H1 (cell line): ENCODE results near the gene USP10. TPM values are rescaled to one million over a fixed set of nuclear protein-coding genes. Genes with fewer than 3 reads are reported as not detected.

ENCODE experiments used
- CTCF ChIA-PET: fragments of 300-600 bp; sonication (Branson Sonifier 250); formaldehyde crosslinking; loops from one replicate; lab custom pipeline; 2021; ENCODE audit not compliant: partially characterized antibody; lab: Charles Lee
- POLR2A ChIA-PET: fragments of 300-600 bp; sonication (Branson Sonifier 250); formaldehyde crosslinking; loops from one replicate; lab custom pipeline; 2021; ENCODE audit warnings: inconsistent platforms; ENCODE audit not compliant: partially characterized antibody; lab: Charles Lee
- DNase-seq, 2 experiments: peaks; one replicate each; pipeline versions ENCODE4 v3.0.0 to v3.0.0-alpha.2; 2010 to 2022; ENCODE audit warnings: low spot score in 2 of 2, low read depth in 1 of 2, mixed read lengths in 1 of 2
- FAIRE-seq: peaks from 2 replicates; lab custom pipeline; 2011; peaks lifted over from hg19 to GRCh38; lab: Jason Lieb, UNC
- H2AFZ ChIP-seq: 2 replicates; pipeline ENCODE4 v1.8.1; 2012; ENCODE audit warnings: low read length, inconsistent platforms
- H2AK5ac ChIP-seq: 2 replicates; pipeline ENCODE4 v1.6.1; 2013; ENCODE audit warnings: low read depth, low read length
- H2BK120ac ChIP-seq: replicated peaks from 2 replicates; pipeline ENCODE3; 2013; ENCODE audit warnings: low read depth, low read length, inconsistent platforms
- H2BK12ac ChIP-seq: 2 replicates; pipeline ENCODE4 v1.6.1; 2013; ENCODE audit warnings: low read depth, low read length
- H2BK15ac ChIP-seq: 2 replicates; pipeline ENCODE4 v1.6.1; 2013; ENCODE audit warnings: low read length
- H2BK20ac ChIP-seq: 2 replicates; pipeline ENCODE4 v1.6.1; 2013; ENCODE audit warnings: low read length
- H2BK5ac ChIP-seq: 2 replicates; pipeline ENCODE4 v1.6.1; 2013; ENCODE audit warnings: low read depth, low read length
- H3K14ac ChIP-seq: 2 replicates; pipeline ENCODE4 v1.6.1; 2013; ENCODE audit warnings: inconsistent platforms; ENCODE audit not compliant: insufficient read length
- H3K18ac ChIP-seq: 2 replicates; pipeline ENCODE4 v1.6.1; 2013; ENCODE audit warnings: low read length; ENCODE audit errors: extremely low read depth
- H3K23ac ChIP-seq: 2 replicates; pipeline ENCODE4 v1.6.1; 2013; ENCODE audit warnings: inconsistent platforms; ENCODE audit not compliant: insufficient read length
- H3K23me2 ChIP-seq: 2 replicates; pipeline ENCODE4 v1.6.1; 2013; ENCODE audit warnings: low read depth, low read length
- H3K27ac ChIP-seq: 2 replicates; pipeline ENCODE4 v1.6.1; 2011; ENCODE audit warnings: low read depth, low read length, inconsistent platforms
- H3K27me3 ChIP-seq, 4 experiments: replicated peaks in 1 of 4; 1 replicate in 1 of 4; 2 replicates in 3 of 4; pipeline versions ENCODE4 v1.6.1 to v1.8.1; 2011 to 2013; ENCODE audit warnings: low read length in 3 of 4, mild to moderate bottlenecking in 3 of 4, inconsistent platforms in 2 of 4, mixed read lengths in 2 of 4, moderate library complexity in 1 of 4; ENCODE audit not compliant: control insufficient read depth in 3 of 4, insufficient read depth in 3 of 4; ENCODE audit errors: extremely low read depth in 1 of 4
- H3K36me3 ChIP-seq, 4 experiments: 2 replicates each; pipeline versions ENCODE4 v1.6.1 to v1.8.1; 2011 to 2013; ENCODE audit warnings: mild to moderate bottlenecking in 4 of 4, low read length in 3 of 4, moderate library complexity in 2 of 4, control low read depth in 1 of 4, inconsistent platforms in 1 of 4; ENCODE audit not compliant: insufficient read depth in 4 of 4, control insufficient read depth in 2 of 4
- H3K4ac ChIP-seq: replicated peaks from 2 replicates; pipeline ENCODE3; 2013; ENCODE audit warnings: low read length, low read depth, mixed read lengths, inconsistent platforms; ENCODE audit not compliant: insufficient read length
- H3K4me1 ChIP-seq, 4 experiments: replicated peaks in 1 of 4; 1 replicate in 1 of 4; 2 replicates in 3 of 4; pipeline versions ENCODE4 v1.6.1 to v1.8.1; 2011 to 2013; ENCODE audit warnings: low read length in 3 of 4, inconsistent platforms in 2 of 4, mixed read lengths in 1 of 4; ENCODE audit not compliant: insufficient read depth in 4 of 4, control insufficient read depth in 3 of 4
- H3K4me2 ChIP-seq, 2 experiments: 2 replicates each; pipeline versions ENCODE4 v1.6.1 to v1.8.1; 2011 to 2013; ENCODE audit warnings: low read depth in 2 of 2, low read length in 2 of 2, control low read depth in 1 of 2, inconsistent platforms in 1 of 2, mild to moderate bottlenecking in 1 of 2; ENCODE audit not compliant: insufficient read depth in 1 of 2
- H3K4me3 ChIP-seq, 4 experiments: fragments of 200-600, 300-600 bp in 1 of 4; sonication (generic), shearing (Covaris generic), sonication (Bioruptor Twin) in 1 of 4; 2 replicates each; pipeline versions ENCODE4 v1.5.1 to v1.8.1; 2011 to 2016; ENCODE audit warnings: low read length in 4 of 4, low read depth in 3 of 4, control low read depth in 2 of 4, inconsistent platforms in 2 of 4, mild to moderate bottlenecking in 2 of 4, mixed read lengths in 1 of 4, moderate library complexity in 1 of 4; ENCODE audit not compliant: insufficient read depth in 2 of 4; ENCODE audit errors: extremely low read depth in 1 of 4
- H3K56ac ChIP-seq: replicated peaks from 2 replicates; pipeline ENCODE3; 2013; ENCODE audit warnings: low read depth, mild to moderate bottlenecking, mixed read lengths, low read length, inconsistent platforms; ENCODE audit not compliant: insufficient read length
- H3K79me1 ChIP-seq: 2 replicates; pipeline ENCODE4 v1.6.1; 2013; ENCODE audit warnings: low read depth, low read length, control low read depth
- H3K79me2 ChIP-seq, 2 experiments: 2 replicates each; pipeline versions ENCODE4 v1.6.1 to v1.8.1; 2012 to 2013; ENCODE audit warnings: low read length in 2 of 2, mild to moderate bottlenecking in 2 of 2, inconsistent platforms in 1 of 2; ENCODE audit not compliant: insufficient read depth in 2 of 2, control insufficient read depth in 1 of 2
- H3K9ac ChIP-seq, 4 experiments: replicated peaks in 1 of 4; 1 replicate in 1 of 4; 2 replicates in 3 of 4; pipeline versions ENCODE4 v1.6.1 to v1.8.1; 2011 to 2013; ENCODE audit warnings: low read depth in 3 of 4, low read length in 3 of 4, control low read depth in 2 of 4, mild to moderate bottlenecking in 2 of 4, moderate library complexity in 2 of 4, inconsistent platforms in 1 of 4; ENCODE audit errors: extremely low read depth in 1 of 4
- H3K9me3 ChIP-seq, 2 experiments: 2 replicates each; pipeline versions ENCODE4 v1.6.1 to v1.8.1; 2012 to 2013; ENCODE audit warnings: mild to moderate bottlenecking in 2 of 2, moderate library complexity in 2 of 2, control low read depth in 1 of 2, inconsistent platforms in 1 of 2, low read depth in 1 of 2, low read length in 1 of 2, mixed read lengths in 1 of 2; ENCODE audit not compliant: insufficient read depth in 2 of 2
- H4K20me1 ChIP-seq, 2 experiments: replicated peaks in 1 of 2; 2 replicates each; pipeline versions ENCODE3 to v1.8.1; 2011 to 2013; ENCODE audit warnings: inconsistent platforms in 2 of 2, low read length in 2 of 2, mild to moderate bottlenecking in 1 of 2; ENCODE audit not compliant: insufficient read depth in 2 of 2, control insufficient read depth in 1 of 2
- H4K5ac ChIP-seq: 2 replicates; pipeline ENCODE4 v1.6.1; 2013; ENCODE audit warnings: low read length, low read depth, mixed read lengths, inconsistent platforms; ENCODE audit not compliant: insufficient read length
- H4K8ac ChIP-seq: 2 replicates; pipeline ENCODE4 v1.8.0; 2013; ENCODE audit warnings: mild to moderate bottlenecking, moderate library complexity, low read length, inconsistent platforms; ENCODE audit not compliant: insufficient read depth; ENCODE audit errors: extremely low read depth
- H4K91ac ChIP-seq: replicated peaks from 2 replicates; pipeline ENCODE3; 2013; ENCODE audit warnings: low read length, mixed read lengths, inconsistent platforms; ENCODE audit not compliant: insufficient read length
- CTCF ChIP-seq, 3 experiments: IDR thresholded peaks; 1 replicate in 2 of 3; 2 replicates in 1 of 3; pipeline versions ENCODE4 v1.5.1 to v1.6.1; 2011; ENCODE audit warnings: low read length in 3 of 3, mild to moderate bottlenecking in 3 of 3, inconsistent platforms in 2 of 3, low read depth in 1 of 3, moderate library complexity in 1 of 3; ENCODE audit not compliant: insufficient read depth in 1 of 3; ENCODE audit errors: control extremely low read depth in 1 of 3
- EP300 ChIP-seq, 2 experiments: IDR thresholded peaks; 1 replicate in 1 of 2; 2 replicates in 1 of 2; pipeline ENCODE4 v1.6.1; 2011 to 2012; ENCODE audit warnings: low read depth in 2 of 2, low read length in 2 of 2, mild to moderate bottlenecking in 2 of 2, borderline replicate concordance in 1 of 2, inconsistent platforms in 1 of 2, moderate library complexity in 1 of 2
- GTF2F1 ChIP-seq: IDR thresholded peaks from 2 replicates; pipeline ENCODE4 v1.6.1; 2012; ENCODE audit warnings: low read depth, low read length, improper control_type of control experiment, borderline replicate concordance
- JUN ChIP-seq: IDR thresholded peaks from 2 replicates; pipeline ENCODE4 v1.6.1; 2011; ENCODE audit warnings: low read depth, mild to moderate bottlenecking, improper control_type of control experiment, low read length
- KDM1A ChIP-seq: fragments of 200-600, 300-600 bp; sonication (generic); IDR thresholded peaks from 2 replicates; pipeline ENCODE4 v1.7.1; 2016; ENCODE audit warnings: mild to moderate bottlenecking, low read length, borderline replicate concordance
- KDM4A ChIP-seq: IDR thresholded peaks from one replicate; pipeline ENCODE4 v1.7.1; 2012; ENCODE audit warnings: low read depth, mild to moderate bottlenecking, moderate library complexity, low read length, inconsistent platforms; ENCODE audit not compliant: severe bottlenecking
- MAFK ChIP-seq: IDR thresholded peaks from 2 replicates; pipeline ENCODE4 v1.6.1; 2012; ENCODE audit warnings: low read depth, mild to moderate bottlenecking, improper control_type of control experiment, low read length
- RBBP5 ChIP-seq: IDR thresholded peaks from 2 replicates; pipeline ENCODE4 v1.7.1; 2012; ENCODE audit warnings: low read depth, mild to moderate bottlenecking, inconsistent platforms, low read length, moderate library complexity, borderline replicate concordance
- SUZ12 ChIP-seq: fragments of 200-600 bp; sonication (generic); IDR thresholded peaks from 2 replicates; pipeline ENCODE4 v1.6.1; 2012; ENCODE audit warnings: mild to moderate bottlenecking, inconsistent platforms, low read length, moderate library complexity, mixed read lengths
- TAF1 ChIP-seq: IDR thresholded peaks from 2 replicates; pipeline ENCODE4 v1.6.1; 2011; ENCODE audit warnings: mild to moderate bottlenecking, low read depth, low read length
- ZNF274 ChIP-seq: IDR thresholded peaks from 2 replicates; pipeline ENCODE4 v1.7.0; 2012; ENCODE audit warnings: low read length, borderline replicate concordance; ENCODE audit errors: extremely low read depth
- WGBS, 2 experiments: shearing (Covaris generic) in 1 of 2; methylation state at CpG; one replicate each; pipeline versions ENCODE4 v1.1.6 to v1.1.7; 2013 to 2015; ENCODE audit warnings: low lambda C conversion rate in 2 of 2, mixed read lengths in 2 of 2, inconsistent platforms in 1 of 2, low coverage in 1 of 2, missing lambda C conversion rate in 1 of 2; ENCODE audit not compliant: insufficient replicate concordance in 2 of 2, insufficient coverage in 1 of 2, insufficient read length in 1 of 2; ENCODE audit errors: extremely low coverage in 1 of 2, missing lambda C conversion rate in 1 of 2; 5-methylcytosine and 5-hydroxymethylcytosine counted together
- polyA plus RNA-seq, 7 experiments: library from polyadenylated mRNA; depleted of rRNA in 3 of 7; stranded (reverse) in 5 of 7; unstranded in 2 of 7; fragments of >200 nt in 5 of 7; fragments of 200-250 nt in 2 of 7; gene quantifications; 1 replicate in 5 of 7; 2 replicates in 1 of 7; 4 replicates in 1 of 7; pipeline versions ENCODE4 v1.2.1 to v1.2.3, GENCODE V29; 2011 to 2013; ENCODE audit warnings: missing spikeins in 2 of 7, mixed read lengths in 2 of 7
- total RNA-seq: library from RNA; stranded (reverse); fragmentation: NEBNext Ultra II Directional; extraction: Animal tissue kit (Norgen Biotek cat#: 25700); gene quantifications from 2 replicates; pipeline ENCODE4 v1.2.1, GENCODE V29; 2021

USP10 gene
- total and polyA plus RNA-seq, 2 of the 8 experiments (the other 6 are each of a cell fraction or from before 2014, with no cell fraction given), result 171 to 195 TPM

GRCh38 chr16:84687715-84688114, 12.1 kb upstream of the USP10 start:
- no peak overlapping the region for H4K91ac ChIP-seq
- no peaks in the 10 kb centered on the region for H3K9me3 ChIP-seq
- H4K8ac ChIP-seq, result no peak overlapping the region
- H2BK120ac ChIP-seq, result no peak overlapping the region
- no peaks in the 10 kb centered on the region for H3K79me2 ChIP-seq
- no peaks in the 10 kb centered on the region for H3K23me2 ChIP-seq
- H3K14ac ChIP-seq, result no peak overlapping the region
- no peak overlapping the region for H4K5ac ChIP-seq
- no peaks in the 10 kb centered on the region for H3K36me3 ChIP-seq
- H3K79me1 ChIP-seq, result no peaks in the 10 kb centered on the region
- H3K4me1 ChIP-seq, result peaks cover 0 to 12% (median 6%) of the 10 kb centered on the region in 4 experiments; a peak in 5 of 7 replicates
- ChIA-PET POLR2A (interaction anchor here (0.7 to 1.2 kb wide), 4 partner anchors 11 to 80 kb away, joined by 3 to 5 read pairs (median 4); no protein-coding TSS in a partner anchor), CTCF (interaction anchor here (0.5 to 2.5 kb wide), 6 partner anchors 13 to 277 kb away, joined by 3 to 11 read pairs (median 4); no protein-coding TSS in a partner anchor)
- H2BK5ac ChIP-seq, result no peak overlapping the region
- no peak overlapping the region for H3K9ac ChIP-seq
- no peak overlapping the region for H2BK20ac ChIP-seq
- no peak for DNase-seq
- H3K4me3 ChIP-seq, result no peak overlapping the region
- H2BK12ac ChIP-seq, result no peak overlapping the region
- no peak overlapping the region for H2AFZ ChIP-seq
- no peaks in the 10 kb centered on the region for H4K20me1 ChIP-seq
- H3K4ac ChIP-seq, result no peak overlapping the region
- WGBS, 2 experiments, result 88% methylated on average over 6 of the region's 6 CpGs; no CpG with 5 or more reads in 1 of the 2 experiments
- H3K23ac ChIP-seq, result no peak overlapping the region
- no peaks in the 10 kb centered on the region; a peak in 1 of 7 replicates for H3K27me3 ChIP-seq
- no peak overlapping the region for H2AK5ac ChIP-seq
- FAIRE-seq, result no peak
- no peak overlapping the region for H3K27ac ChIP-seq
- H3K4me2 ChIP-seq, result no peak overlapping the region
- H3K56ac ChIP-seq, result no peak overlapping the region
- H2BK15ac ChIP-seq, result no peak overlapping the region
- H3K18ac ChIP-seq, result no peak overlapping the region
- no peak for TF ChIP-seq MAFK
- no peak for TF ChIP-seq KDM1A
- no peak for TF ChIP-seq EP300 (IDR thresholded peaks at IDR 0.05; ENCODE audit: borderline replicate concordance in 1 of 2, low read depth in 2 of 2, low read length in 2 of 2)
- no peak for TF ChIP-seq GTF2F1
- no peak for TF ChIP-seq SUZ12
- TF ChIP-seq JUN, result no peak
- TF ChIP-seq CTCF (IDR thresholded peaks at IDR 0.05; ENCODE audit: control extremely low read depth in 1 of 3, insufficient read depth in 1 of 3, low read depth in 1 of 3, low read length in 3 of 3), result no peak
- TF ChIP-seq TAF1, result no peak
- no peak for TF ChIP-seq RBBP5
- no peak for TF ChIP-seq KDM4A
- no peak for TF ChIP-seq ZNF274
